DND-41 (cell line): ENCODE data around the gene ERC2.

Source experiments
- ATAC-seq: fragments of 200-7000 bp; cut with Tn5 transposase; 3 replicates; pipeline ENCODE4 v1.9.1; 2021; ENCODE audit warnings: low read depth; ENCODE audit not compliant: insufficient read depth
- DNase-seq: peaks from one replicate; pipeline ENCODE4 v3.0.0-alpha.2; 2020
- H2AFZ ChIP-seq: 2 replicates; pipeline ENCODE4 v1.6.0; 2012; ENCODE audit warnings: low read depth, low read length
- H3K27ac ChIP-seq: 2 replicates; pipeline ENCODE4 v1.5.1; 2012; ENCODE audit warnings: low read length, inconsistent platforms
- H3K27me3 ChIP-seq: fragments of 200-600 bp; sonication (generic); 2 replicates; pipeline ENCODE4 v1.6.0; 2012; ENCODE audit warnings: low read length, mild to moderate bottlenecking, inconsistent platforms; ENCODE audit not compliant: insufficient read depth, poor library complexity
- H3K36me3 ChIP-seq: 2 replicates; pipeline ENCODE4 v1.5.1; 2012; ENCODE audit warnings: low read length, inconsistent platforms; ENCODE audit not compliant: insufficient read depth
- H3K4me1 ChIP-seq: 2 replicates; pipeline ENCODE4 v1.5.1; 2012; ENCODE audit warnings: mild to moderate bottlenecking, low read length; ENCODE audit not compliant: insufficient read depth
- H3K4me2 ChIP-seq: 2 replicates; pipeline ENCODE4 v1.6.0; 2012; ENCODE audit warnings: mild to moderate bottlenecking, moderate library complexity, low read length, inconsistent platforms; ENCODE audit not compliant: insufficient read depth
- H3K4me3 ChIP-seq, 2 experiments: fragments of 200-600 bp in 1 of 2; shearing (Covaris generic) in 1 of 2; 2 replicates each; pipeline ENCODE4 v1.5.1; 2012 to 2016; ENCODE audit warnings: inconsistent platforms in 2 of 2, low read length in 2 of 2, mild to moderate bottlenecking in 2 of 2, low read depth in 1 of 2, moderate library complexity in 1 of 2
- H3K79me2 ChIP-seq: 2 replicates; pipeline ENCODE4 v1.6.0; 2012; ENCODE audit warnings: low read length, inconsistent platforms; ENCODE audit not compliant: insufficient read depth
- H3K9ac ChIP-seq: 2 replicates; pipeline ENCODE4 v1.6.0; 2012; ENCODE audit warnings: low read depth, mild to moderate bottlenecking, inconsistent platforms, low read length, moderate library complexity
- H3K9me3 ChIP-seq: 2 replicates; pipeline ENCODE4 v1.5.1; 2012; ENCODE audit warnings: low read length, moderate library complexity, mild to moderate bottlenecking, inconsistent platforms; ENCODE audit not compliant: insufficient read depth, severe bottlenecking
- H4K20me1 ChIP-seq: 2 replicates; pipeline ENCODE4 v1.6.0; 2012; ENCODE audit warnings: low read length; ENCODE audit not compliant: insufficient read depth
- EZH2 ChIP-seq: IDR thresholded peaks from 3 replicates; pipeline ENCODE4 v1.6.1; 2012; ENCODE audit warnings: borderline replicate concordance, low read depth, mild to moderate bottlenecking, moderate library complexity, low read length, inconsistent platforms; ENCODE audit not compliant: severe bottlenecking
- TF ChIP-seq, protein P1 (sequence below): IDR thresholded peaks from 2 replicates; pipeline ENCODE4 v1.5.1; 2012; ENCODE audit warnings: borderline replicate concordance, low read length, moderate library complexity, mild to moderate bottlenecking; ENCODE audit not compliant: poor library complexity, severe bottlenecking; ENCODE audit errors: extremely low read depth

The ERC2 gene

DNA sequence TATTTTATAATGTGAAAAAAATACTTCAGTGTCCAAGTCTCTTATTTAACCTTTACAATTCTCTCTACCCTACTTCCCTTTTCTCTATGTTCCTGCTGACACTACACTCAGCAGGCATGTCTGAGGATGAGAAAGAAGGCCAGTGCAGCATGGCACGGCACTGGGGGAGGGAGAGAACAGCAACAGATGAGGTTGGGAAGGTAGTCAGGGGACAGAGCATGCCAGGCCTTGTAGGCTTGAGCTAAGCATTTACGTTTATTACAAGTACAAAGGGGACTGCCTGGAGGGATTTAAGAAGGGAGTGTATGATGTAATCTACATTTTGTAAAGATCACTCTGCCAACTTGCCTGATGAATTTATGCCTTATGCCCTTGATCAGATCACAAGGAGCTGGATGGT, 863.9 kb downstream of the ERC2 start:
- ATAC-seq: no peak
- H3K9ac ChIP-seq: no peak overlapping the region
- no peak overlapping the region for H3K27ac ChIP-seq
- H3K4me2 ChIP-seq: no peak overlapping the region
- H2AFZ ChIP-seq: no peak overlapping the region
- no peaks in the 10 kb centered on the region for H3K36me3 ChIP-seq
- peaks cover 18% of the 10 kb centered on the region for H3K27me3 ChIP-seq
- H3K4me3 ChIP-seq: no peak overlapping the region
- H4K20me1 ChIP-seq: no peaks in the 10 kb centered on the region
- TF ChIP-seq EZH2: no peak
- TF ChIP-seq, protein P1, sequence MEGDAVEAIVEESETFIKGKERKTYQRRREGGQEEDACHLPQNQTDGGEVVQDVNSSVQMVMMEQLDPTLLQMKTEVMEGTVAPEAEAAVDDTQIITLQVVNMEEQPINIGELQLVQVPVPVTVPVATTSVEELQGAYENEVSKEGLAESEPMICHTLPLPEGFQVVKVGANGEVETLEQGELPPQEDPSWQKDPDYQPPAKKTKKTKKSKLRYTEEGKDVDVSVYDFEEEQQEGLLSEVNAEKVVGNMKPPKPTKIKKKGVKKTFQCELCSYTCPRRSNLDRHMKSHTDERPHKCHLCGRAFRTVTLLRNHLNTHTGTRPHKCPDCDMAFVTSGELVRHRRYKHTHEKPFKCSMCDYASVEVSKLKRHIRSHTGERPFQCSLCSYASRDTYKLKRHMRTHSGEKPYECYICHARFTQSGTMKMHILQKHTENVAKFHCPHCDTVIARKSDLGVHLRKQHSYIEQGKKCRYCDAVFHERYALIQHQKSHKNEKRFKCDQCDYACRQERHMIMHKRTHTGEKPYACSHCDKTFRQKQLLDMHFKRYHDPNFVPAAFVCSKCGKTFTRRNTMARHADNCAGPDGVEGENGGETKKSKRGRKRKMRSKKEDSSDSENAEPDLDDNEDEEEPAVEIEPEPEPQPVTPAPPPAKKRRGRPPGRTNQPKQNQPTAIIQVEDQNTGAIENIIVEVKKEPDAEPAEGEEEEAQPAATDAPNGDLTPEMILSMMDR: no peak
- no peaks in the 10 kb centered on the region for H3K79me2 ChIP-seq
- H3K9me3 ChIP-seq: no peaks in the 10 kb centered on the region
- H3K4me1 ChIP-seq: no peaks in the 10 kb centered on the region
- DNase-seq: no peak

DNA sequence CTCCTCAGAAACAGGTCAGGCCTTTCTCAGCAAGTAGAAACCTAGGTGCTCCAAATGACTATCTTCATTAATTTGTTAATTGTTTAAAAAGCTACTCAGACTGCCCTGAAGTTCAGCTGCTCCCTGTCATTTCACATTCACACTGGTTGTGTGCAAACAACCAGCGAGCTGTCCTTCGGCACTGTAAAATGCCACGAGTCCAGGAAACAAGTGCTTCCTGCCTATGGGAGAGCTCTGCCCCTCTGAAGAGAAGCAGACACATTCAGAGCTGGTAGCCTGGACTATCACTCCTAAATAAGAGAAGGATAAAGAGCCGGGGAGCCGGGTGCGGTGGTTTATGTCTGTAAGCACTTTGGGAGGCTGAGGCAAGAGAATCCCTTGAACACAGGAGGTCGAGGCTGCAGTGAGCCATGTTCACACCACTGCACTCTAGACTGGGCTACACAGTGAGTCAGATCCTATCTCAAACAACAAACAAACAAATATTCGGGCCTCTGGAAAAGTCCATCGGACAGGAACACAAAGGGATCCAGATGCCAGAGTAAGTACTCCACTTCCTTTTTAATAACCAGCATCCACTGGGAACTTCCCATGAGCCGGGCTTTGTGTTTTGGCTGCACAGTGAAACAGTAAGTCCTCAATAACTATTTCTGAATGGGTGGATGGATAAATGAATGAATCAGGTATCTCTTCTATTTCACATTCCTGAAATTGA, 866.7 kb downstream of the ERC2 start:
- Histone ChIP-seq H3K79me2 (no peaks in the 10 kb centered on the region), H3K27ac (no peak overlapping the region), H3K4me2 (no peak overlapping the region), H3K4me3 (no peak overlapping the region), H3K36me3 (no peaks in the 10 kb centered on the region), H3K27me3 (peaks cover 19% of the 10 kb centered on the region), H4K20me1 (no peaks in the 10 kb centered on the region), H2AFZ (no peak overlapping the region), H3K4me1 (no peaks in the 10 kb centered on the region), H3K9ac (no peak overlapping the region), H3K9me3 (no peaks in the 10 kb centered on the region)
- TF ChIP-seq EZH2: no peak
- TF ChIP-seq, protein P1: no peak
- DNase-seq (no peak), ATAC-seq (no peak)

- H3K27ac ChIP-seq: no peak overlapping the region
- ATAC-seq: no peak
- no peaks in the 10 kb centered on the region for H3K79me2 ChIP-seq
- no peak overlapping the region for H3K9ac ChIP-seq
- H3K4me3 ChIP-seq: no peak overlapping the region
- H3K36me3 ChIP-seq: no peaks in the 10 kb centered on the region
- peaks cover 22% of the 10 kb centered on the region for H3K27me3 ChIP-seq
- H2AFZ ChIP-seq: no peak overlapping the region
- H3K4me2 ChIP-seq: no peak overlapping the region
- no peaks in the 10 kb centered on the region for H3K9me3 ChIP-seq
- DNase-seq: no peak
- TF ChIP-seq, protein P1: no peak
- no peak for TF ChIP-seq EZH2
- H3K4me1 ChIP-seq: no peaks in the 10 kb centered on the region
- no peaks in the 10 kb centered on the region for H4K20me1 ChIP-seq
Observed at GRCh38 chr3:55598224-55598623, 870.0 kb downstream of the ERC2 start.
